ENCODE data around the gene A1BG. TPM values are rescaled to one million over a fixed set of nuclear protein-coding genes. Genes with fewer than 3 reads are reported as not detected.

Gene A1BG
- total and polyA plus RNA-seq, 4 donors = 521 to 2,157 (median 1,029) TPM

DNA sequence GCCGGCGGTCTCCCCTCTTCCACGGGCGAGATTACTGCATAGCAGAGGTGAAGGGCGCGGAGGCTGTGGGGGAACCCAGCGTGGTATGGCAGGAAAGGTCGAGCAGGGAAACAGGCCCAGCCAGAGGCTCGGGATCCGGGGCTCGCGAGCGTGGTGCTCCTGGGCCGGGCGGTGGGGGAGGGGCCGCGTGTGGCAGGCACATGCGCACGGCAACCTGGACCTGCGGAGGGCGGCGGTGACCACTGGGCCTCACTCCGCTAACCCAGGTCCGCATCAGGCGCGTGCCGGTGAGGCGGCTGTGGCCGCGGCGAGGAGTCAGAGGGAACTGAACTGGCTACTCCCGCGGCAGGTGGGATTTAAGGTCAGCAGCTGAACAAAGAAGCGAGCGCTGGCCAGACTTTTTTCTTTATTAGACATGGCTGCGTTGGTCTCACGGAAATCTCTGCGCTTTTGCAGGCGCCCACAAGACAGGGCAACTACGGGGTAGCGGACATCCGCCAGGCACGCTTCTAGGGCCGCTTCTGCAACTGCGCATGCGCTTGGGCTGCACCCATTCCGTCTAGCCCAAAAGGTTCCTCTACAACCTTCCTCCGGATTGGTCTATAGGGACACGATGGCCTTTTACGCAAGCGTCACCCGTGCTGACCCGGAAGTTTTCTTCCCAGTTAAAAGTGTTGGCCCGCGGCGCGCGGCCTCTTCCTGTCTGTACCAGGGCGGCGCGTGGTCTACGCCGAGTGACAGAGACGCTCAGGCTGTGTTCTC is 33.5 kb upstream of the A1BG start, which contains the start of gene RPS5 (continued):
- TF ChIP-seq, protein P1, sequence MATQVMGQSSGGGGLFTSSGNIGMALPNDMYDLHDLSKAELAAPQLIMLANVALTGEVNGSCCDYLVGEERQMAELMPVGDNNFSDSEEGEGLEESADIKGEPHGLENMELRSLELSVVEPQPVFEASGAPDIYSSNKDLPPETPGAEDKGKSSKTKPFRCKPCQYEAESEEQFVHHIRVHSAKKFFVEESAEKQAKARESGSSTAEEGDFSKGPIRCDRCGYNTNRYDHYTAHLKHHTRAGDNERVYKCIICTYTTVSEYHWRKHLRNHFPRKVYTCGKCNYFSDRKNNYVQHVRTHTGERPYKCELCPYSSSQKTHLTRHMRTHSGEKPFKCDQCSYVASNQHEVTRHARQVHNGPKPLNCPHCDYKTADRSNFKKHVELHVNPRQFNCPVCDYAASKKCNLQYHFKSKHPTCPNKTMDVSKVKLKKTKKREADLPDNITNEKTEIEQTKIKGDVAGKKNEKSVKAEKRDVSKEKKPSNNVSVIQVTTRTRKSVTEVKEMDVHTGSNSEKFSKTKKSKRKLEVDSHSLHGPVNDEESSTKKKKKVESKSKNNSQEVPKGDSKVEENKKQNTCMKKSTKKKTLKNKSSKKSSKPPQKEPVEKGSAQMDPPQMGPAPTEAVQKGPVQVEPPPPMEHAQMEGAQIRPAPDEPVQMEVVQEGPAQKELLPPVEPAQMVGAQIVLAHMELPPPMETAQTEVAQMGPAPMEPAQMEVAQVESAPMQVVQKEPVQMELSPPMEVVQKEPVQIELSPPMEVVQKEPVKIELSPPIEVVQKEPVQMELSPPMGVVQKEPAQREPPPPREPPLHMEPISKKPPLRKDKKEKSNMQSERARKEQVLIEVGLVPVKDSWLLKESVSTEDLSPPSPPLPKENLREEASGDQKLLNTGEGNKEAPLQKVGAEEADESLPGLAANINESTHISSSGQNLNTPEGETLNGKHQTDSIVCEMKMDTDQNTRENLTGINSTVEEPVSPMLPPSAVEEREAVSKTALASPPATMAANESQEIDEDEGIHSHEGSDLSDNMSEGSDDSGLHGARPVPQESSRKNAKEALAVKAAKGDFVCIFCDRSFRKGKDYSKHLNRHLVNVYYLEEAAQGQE (IDR thresholded peaks at IDR 0.05) = peak; percentile 88
- TF ChIP-seq FOXA2 (IDR thresholded peaks at IDR 0.05) = no peak
- peak in 1 of 2 donors; percentile 28 for TF ChIP-seq EGR1 (IDR thresholded peaks at IDR 0.05; ENCODE audit: low read depth in 2 of 2)
- TF ChIP-seq, protein P2, sequence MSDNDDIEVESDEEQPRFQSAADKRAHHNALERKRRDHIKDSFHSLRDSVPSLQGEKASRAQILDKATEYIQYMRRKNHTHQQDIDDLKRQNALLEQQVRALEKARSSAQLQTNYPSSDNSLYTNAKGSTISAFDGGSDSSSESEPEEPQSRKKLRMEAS (IDR thresholded peaks at IDR 0.05) = peak; percentile 93

DNA sequence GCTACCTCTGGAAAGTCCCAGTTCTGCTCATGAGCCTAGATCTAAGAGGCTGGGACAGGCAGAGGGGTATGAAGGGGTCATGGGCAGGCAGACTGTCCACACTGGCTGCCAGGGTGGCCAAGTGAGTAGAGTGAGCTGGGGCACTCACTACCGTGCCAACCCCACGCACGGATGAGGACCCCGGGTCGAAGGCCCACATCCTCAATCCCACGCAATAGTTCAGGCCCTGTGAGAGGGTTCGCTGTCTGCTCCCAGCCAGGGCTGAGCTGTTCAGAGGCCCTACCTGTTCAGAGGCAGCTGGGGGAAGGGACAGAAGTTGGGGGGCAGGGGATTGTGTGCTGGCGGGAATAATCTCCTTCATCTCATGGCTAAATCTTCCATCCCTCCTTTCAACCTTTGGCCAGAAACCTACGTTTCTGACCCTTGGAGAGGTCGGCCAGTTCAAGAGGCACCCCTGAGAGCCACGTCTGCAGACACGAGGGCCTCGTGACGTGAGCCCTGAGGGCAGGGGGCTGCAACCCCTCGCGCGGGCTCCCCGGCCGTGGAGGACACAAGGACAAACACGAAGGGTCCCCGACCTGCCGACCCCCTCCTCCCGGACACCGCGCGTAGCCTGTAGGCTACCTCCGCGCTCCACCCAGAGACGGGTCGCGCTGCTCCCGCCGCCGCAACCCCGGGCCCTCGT is 32.7 kb upstream of the A1BG start:
- H3K27ac ChIP-seq (ENCODE audit: low read depth in 1 of 2, low read length in 2 of 2) = peak overlapping the region; percentile 99
- no peaks in the 10 kb centered on the region for H3K27me3 ChIP-seq (ENCODE audit: control insufficient read depth in 4 of 4, insufficient read depth in 4 of 4, low read length in 3 of 4)
- H3K9ac ChIP-seq (ENCODE audit: low read depth in 1 of 2, low read length in 2 of 2) = peak overlapping the region; percentile 61 to 95
- peaks cover 4 to 17% (median 10%) of the 10 kb centered on the region in 4 donors for H3K36me3 ChIP-seq (ENCODE audit: control insufficient read depth in 4 of 4, insufficient read depth in 3 of 4, low read depth in 1 of 4, low read length in 3 of 4)
- no peak for TF ChIP-seq FOXA2 (IDR thresholded peaks at IDR 0.05)
- TF ChIP-seq, protein P2 (IDR thresholded peaks at IDR 0.05) = no peak
- TF ChIP-seq EGR1 (IDR thresholded peaks at IDR 0.05; ENCODE audit: low read depth in 2 of 2) = no peak
- TF ChIP-seq NR2F2 (IDR thresholded peaks at IDR 0.05) = no peak
- TF ChIP-seq, protein P3, sequence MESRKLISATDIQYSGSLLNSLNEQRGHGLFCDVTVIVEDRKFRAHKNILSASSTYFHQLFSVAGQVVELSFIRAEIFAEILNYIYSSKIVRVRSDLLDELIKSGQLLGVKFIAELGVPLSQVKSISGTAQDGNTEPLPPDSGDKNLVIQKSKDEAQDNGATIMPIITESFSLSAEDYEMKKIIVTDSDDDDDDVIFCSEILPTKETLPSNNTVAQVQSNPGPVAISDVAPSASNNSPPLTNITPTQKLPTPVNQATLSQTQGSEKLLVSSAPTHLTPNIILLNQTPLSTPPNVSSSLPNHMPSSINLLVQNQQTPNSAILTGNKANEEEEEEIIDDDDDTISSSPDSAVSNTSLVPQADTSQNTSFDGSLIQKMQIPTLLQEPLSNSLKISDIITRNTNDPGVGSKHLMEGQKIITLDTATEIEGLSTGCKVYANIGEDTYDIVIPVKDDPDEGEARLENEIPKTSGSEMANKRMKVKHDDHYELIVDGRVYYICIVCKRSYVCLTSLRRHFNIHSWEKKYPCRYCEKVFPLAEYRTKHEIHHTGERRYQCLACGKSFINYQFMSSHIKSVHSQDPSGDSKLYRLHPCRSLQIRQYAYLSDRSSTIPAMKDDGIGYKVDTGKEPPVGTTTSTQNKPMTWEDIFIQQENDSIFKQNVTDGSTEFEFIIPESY (IDR thresholded peaks at IDR 0.05) = no peak
- no peak for TF ChIP-seq RXRA (IDR thresholded peaks at IDR 0.05)
- TF ChIP-seq, protein P1 (IDR thresholded peaks at IDR 0.05) = no peak
- TF ChIP-seq TAF1 (conservative IDR thresholded peaks at IDR 0.05) = no peak
- TF ChIP-seq, protein P4, sequence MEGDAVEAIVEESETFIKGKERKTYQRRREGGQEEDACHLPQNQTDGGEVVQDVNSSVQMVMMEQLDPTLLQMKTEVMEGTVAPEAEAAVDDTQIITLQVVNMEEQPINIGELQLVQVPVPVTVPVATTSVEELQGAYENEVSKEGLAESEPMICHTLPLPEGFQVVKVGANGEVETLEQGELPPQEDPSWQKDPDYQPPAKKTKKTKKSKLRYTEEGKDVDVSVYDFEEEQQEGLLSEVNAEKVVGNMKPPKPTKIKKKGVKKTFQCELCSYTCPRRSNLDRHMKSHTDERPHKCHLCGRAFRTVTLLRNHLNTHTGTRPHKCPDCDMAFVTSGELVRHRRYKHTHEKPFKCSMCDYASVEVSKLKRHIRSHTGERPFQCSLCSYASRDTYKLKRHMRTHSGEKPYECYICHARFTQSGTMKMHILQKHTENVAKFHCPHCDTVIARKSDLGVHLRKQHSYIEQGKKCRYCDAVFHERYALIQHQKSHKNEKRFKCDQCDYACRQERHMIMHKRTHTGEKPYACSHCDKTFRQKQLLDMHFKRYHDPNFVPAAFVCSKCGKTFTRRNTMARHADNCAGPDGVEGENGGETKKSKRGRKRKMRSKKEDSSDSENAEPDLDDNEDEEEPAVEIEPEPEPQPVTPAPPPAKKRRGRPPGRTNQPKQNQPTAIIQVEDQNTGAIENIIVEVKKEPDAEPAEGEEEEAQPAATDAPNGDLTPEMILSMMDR (IDR thresholded peaks at IDR 0.05; ENCODE audit: low read depth, low read length, missing input control) = no peak
- TF ChIP-seq YY1 (IDR thresholded peaks at IDR 0.05) = no peak
- no peak for TF ChIP-seq HNF4G (IDR thresholded peaks at IDR 0.05)
- TF ChIP-seq JUND (IDR thresholded peaks at IDR 0.05) = no peak
- TF ChIP-seq GABPA (IDR thresholded peaks at IDR 0.05 in 1 of 2, conservative IDR thresholded peaks at IDR 0.05 in 1 of 2) = no peak
- peak overlapping the region; percentile 72 to 91 (median 87) for H3K4me3 ChIP-seq (ENCODE audit: low read depth in 1 of 3, low read length in 3 of 3)
- WGBS = 13% methylated on average over 36 of the region's 36 CpGs
- peaks cover 14 to 33% (median 25%) of the 10 kb centered on the region in 4 donors for H3K4me1 ChIP-seq (ENCODE audit: control insufficient read depth in 4 of 4, insufficient read depth in 4 of 4, low read length in 3 of 4)
- DNase-seq (ENCODE audit: low spot score) = no peak
- no peaks in the 10 kb centered on the region for H3K9me3 ChIP-seq (ENCODE audit: control insufficient read depth in 4 of 4, low read length in 3 of 4)

Measured in liver (tissue), 9 donors.